Large intestine (tissue), 3 donors: ENCODE data around the gene SLC16A8. TPM values are rescaled to one million over a fixed set of nuclear protein-coding genes. Genes with fewer than 3 reads are reported as not detected.
"Not testable (repeated sequence)": the region's sequence is repeated elsewhere in the genome, so short reads cannot be mapped to it uniquely, and the experiment has no call there.

ENCODE experiments used
- DNase-seq, 2 donors: peaks; one replicate each; pipeline versions ENCODE4 v3.0.0 to v3.0.0-alpha.2; 2013
- H3K27ac ChIP-seq: one replicate; pipeline ENCODE4 v1.5.1; 2013; ENCODE audit warnings: low read length
- H3K27me3 ChIP-seq: 2 replicates; pipeline ENCODE4 v1.6.1; 2013; ENCODE audit warnings: low read length; ENCODE audit not compliant: control insufficient read depth, insufficient read depth
- H3K36me3 ChIP-seq: 2 replicates; pipeline ENCODE4 v1.6.1; 2013; ENCODE audit warnings: low read length; ENCODE audit not compliant: control insufficient read depth, insufficient read depth
- H3K4me1 ChIP-seq: one replicate; pipeline ENCODE4 v1.6.1; 2013; ENCODE audit warnings: low read length; ENCODE audit not compliant: control insufficient read depth, insufficient read depth
- H3K4me3 ChIP-seq: one replicate; pipeline ENCODE4 v1.5.1; 2013; ENCODE audit warnings: low read length
- H3K9me3 ChIP-seq: one replicate; pipeline ENCODE4 v1.6.1; 2013; ENCODE audit warnings: mild to moderate bottlenecking, low read depth, low read length, moderate library complexity; ENCODE audit not compliant: control insufficient read depth
- WGBS: methylation state at CpG from one replicate; pipeline ENCODE4 v1.1.5; 2013; ENCODE audit warnings: low lambda C conversion rate; ENCODE audit not compliant: insufficient coverage; 5-methylcytosine and 5-hydroxymethylcytosine counted together
- polyA plus RNA-seq: library from polyadenylated mRNA; unstranded; fragments of 120-200 nt; gene quantifications from one replicate; pipeline ENCODE4 v1.2.1, GENCODE V29; 2013

The SLC16A8 gene
- polyA plus RNA-seq, 1 donor, result 2.3 TPM

- peaks cover 5% of the 10 kb centered on the region for H3K27me3 ChIP-seq
Measured at GRCh38 chr22:38041760-38042487, 42.1 kb downstream of the SLC16A8 start.

GRCh38 chr22:38040953-38041759 lies 42.8 kb downstream of the SLC16A8 start:
- 76% methylated on average over 3 of the region's 20 CpGs for WGBS
- Histone ChIP-seq H3K4me1 (no peaks in the 10 kb centered on the region), H3K27me3 (peaks cover 1% of the 10 kb centered on the region), H3K27ac (no peak overlapping the region), H3K36me3 (no peaks in the 10 kb centered on the region), H3K9me3 (no peaks in the 10 kb centered on the region), H3K4me3 (no peak overlapping the region)
- no peak for DNase-seq

More at GRCh38 chr22:38041760-38042487, 42.1 kb downstream of the SLC16A8 start:
- no peaks in the 10 kb centered on the region for H3K9me3 ChIP-seq
- no peaks in the 10 kb centered on the region for H3K36me3 ChIP-seq
- no peak overlapping the region for H3K4me3 ChIP-seq
- no CpG with 5 or more reads among the region's 5 CpGs for WGBS
- DNase-seq, result no peak
- H3K27ac ChIP-seq, result no peak overlapping the region
- H3K4me1 ChIP-seq, result no peaks in the 10 kb centered on the region

GRCh38 chr22:38038890-38039812 lies 44.8 kb downstream of the SLC16A8 start:
- H3K4me1 ChIP-seq, result peaks cover 3% of the 10 kb centered on the region
- H3K36me3 ChIP-seq, result no peaks in the 10 kb centered on the region
- H3K9me3 ChIP-seq, result no peaks in the 10 kb centered on the region
- H3K27ac ChIP-seq, result no peak overlapping the region
- H3K4me3 ChIP-seq, result no peak overlapping the region
- no CpG with 5 or more reads among the region's 46 CpGs for WGBS
- H3K27me3 ChIP-seq, result no peaks in the 10 kb centered on the region
- DNase-seq, result no peak

- no peak overlapping the region for H3K4me3 ChIP-seq
- H3K36me3 ChIP-seq, result no peaks in the 10 kb centered on the region
- H3K9me3 ChIP-seq, result no peaks in the 10 kb centered on the region
- no CpG with 5 or more reads among the region's 23 CpGs for WGBS
- no peak for DNase-seq
- H3K27ac ChIP-seq, result no peak overlapping the region
- no peaks in the 10 kb centered on the region for H3K27me3 ChIP-seq
- H3K4me1 ChIP-seq, result peaks cover 10% of the 10 kb centered on the region
Measured at GRCh38 chr22:38038426-38038825, 45.6 kb downstream of the SLC16A8 start.

GRCh38 chr22:38037367-38038150 lies 46.4 kb downstream of the SLC16A8 start:
- WGBS, result 100% methylated on average over 4 of the region's 13 CpGs
- not testable (repeated sequence) for H3K9me3 ChIP-seq, H3K27ac ChIP-seq

GRCh38 chr22:38036392-38037062 lies 47.5 kb downstream of the SLC16A8 start:
- no peaks in the 10 kb centered on the region for H3K9me3 ChIP-seq
- DNase-seq, result no peak
- H3K27me3 ChIP-seq, result no peaks in the 10 kb centered on the region
- H3K4me1 ChIP-seq, result peaks cover 12% of the 10 kb centered on the region
- WGBS, result no CpG with 5 or more reads among the region's 10 CpGs
- H3K4me3 ChIP-seq, result no peak overlapping the region
- H3K36me3 ChIP-seq, result no peaks in the 10 kb centered on the region
- H3K27ac ChIP-seq, result no peak overlapping the region

More at GRCh38 chr22:38037367-38038150, 46.4 kb downstream of the SLC16A8 start:
- H3K4me1 ChIP-seq, result peaks cover 12% of the 10 kb centered on the region
- not testable (repeated sequence) for H3K27me3 ChIP-seq, H3K36me3 ChIP-seq, DNase-seq, H3K4me3 ChIP-seq

- no peaks in the 10 kb centered on the region for H3K27me3 ChIP-seq
- no CpG with 5 or more reads among the region's 9 CpGs for WGBS
- no peaks in the 10 kb centered on the region for H3K36me3 ChIP-seq
- H3K27ac ChIP-seq, result no peak overlapping the region
- no peak overlapping the region for H3K4me3 ChIP-seq
- no peak for DNase-seq
- peaks cover 15% of the 10 kb centered on the region for H3K4me1 ChIP-seq
- no peaks in the 10 kb centered on the region for H3K9me3 ChIP-seq
Measured at GRCh38 chr22:38035530-38035885, 48.5 kb downstream of the SLC16A8 start.

GRCh38 chr22:38034884-38035529 lies 49.0 kb downstream of the SLC16A8 start:
- Histone ChIP-seq H3K27me3 (no peaks in the 10 kb centered on the region), H3K27ac (no peak overlapping the region), H3K4me1 (peaks cover 19% of the 10 kb centered on the region), H3K4me3 (no peak overlapping the region), H3K36me3 (no peaks in the 10 kb centered on the region), H3K9me3 (no peaks in the 10 kb centered on the region)
- WGBS, result no CpG with 5 or more reads among the region's 11 CpGs
- DNase-seq, result no peak

- no peak overlapping the region for H3K27ac ChIP-seq
- DNase-seq, result peak; percentile 45 to 50
- no peaks in the 10 kb centered on the region for H3K36me3 ChIP-seq
- no peaks in the 10 kb centered on the region for H3K9me3 ChIP-seq
- H3K4me1 ChIP-seq, result peaks cover 21% of the 10 kb centered on the region
- WGBS, result no CpG with 5 or more reads among the region's 15 CpGs
- no peaks in the 10 kb centered on the region for H3K27me3 ChIP-seq
- no peak overlapping the region for H3K4me3 ChIP-seq
Measured at GRCh38 chr22:38034278-38034882, 49.6 kb downstream of the SLC16A8 start.
